HG03469 (cell line): ENCODE results near the gene RNF217.

Experiments
- ATAC-seq: cut with Tn5 transposase; IDR thresholded peaks from one replicate; pipeline ENCODE4 v1.9.1; 2021; ENCODE audit warnings: mild to moderate bottlenecking, moderate library complexity, moderate number of reproducible peaks; ENCODE audit not compliant: unreplicated experiment

RNF217 gene

DNA sequence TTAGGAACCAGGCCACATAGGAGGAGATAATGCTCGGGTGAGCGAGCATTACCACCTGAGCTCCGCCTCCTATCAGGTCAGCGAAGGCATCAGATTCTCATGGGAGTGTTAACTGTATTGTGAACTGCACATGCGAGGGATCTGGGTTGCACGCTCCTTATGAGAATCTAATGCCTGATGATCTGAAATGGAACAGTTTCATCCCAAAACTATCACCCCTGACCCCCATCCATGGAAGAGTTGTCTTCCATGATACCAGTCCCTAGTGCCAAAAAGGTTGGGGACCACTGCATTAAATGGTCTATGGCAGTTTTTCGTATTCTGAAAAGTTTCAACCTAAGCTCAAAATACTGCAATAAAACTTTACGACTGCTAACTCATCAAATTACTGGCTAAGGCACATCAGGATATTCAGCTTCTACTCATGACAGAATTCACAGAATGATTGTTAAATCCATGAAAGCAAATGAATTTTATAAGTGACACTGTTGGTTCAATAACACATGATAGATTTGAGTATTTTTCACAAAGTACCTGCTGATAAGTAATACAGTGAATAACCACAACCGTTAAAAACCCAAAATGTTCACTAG lies 25.9 kb downstream of the RNF217 start:
- ATAC-seq, result no peak

- ATAC-seq, result no peak
These were observed 27.1 kb downstream of the RNF217 start for GRCh38 chr6:124989136-124989983.

DNA sequence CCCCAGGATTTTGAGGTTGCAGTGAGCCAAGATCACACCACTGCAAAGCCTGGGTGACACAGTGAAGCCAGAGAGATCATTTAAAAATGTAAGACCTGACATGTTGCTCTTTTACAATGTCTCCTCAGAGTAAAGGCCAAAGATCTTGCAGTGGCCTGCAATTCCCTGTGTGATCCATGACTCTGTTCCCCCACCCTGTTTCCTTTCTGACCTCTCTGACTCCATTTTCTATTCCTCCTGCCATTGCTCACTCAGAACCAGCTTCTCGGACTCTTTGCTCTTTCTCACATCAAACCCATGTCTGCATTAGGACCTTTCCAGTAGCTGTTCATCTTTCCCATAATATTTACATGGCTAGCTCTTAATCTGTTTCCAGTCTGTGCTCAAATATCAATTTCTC lies 28.8 kb downstream of the RNF217 start:
- no peak for ATAC-seq

DNA sequence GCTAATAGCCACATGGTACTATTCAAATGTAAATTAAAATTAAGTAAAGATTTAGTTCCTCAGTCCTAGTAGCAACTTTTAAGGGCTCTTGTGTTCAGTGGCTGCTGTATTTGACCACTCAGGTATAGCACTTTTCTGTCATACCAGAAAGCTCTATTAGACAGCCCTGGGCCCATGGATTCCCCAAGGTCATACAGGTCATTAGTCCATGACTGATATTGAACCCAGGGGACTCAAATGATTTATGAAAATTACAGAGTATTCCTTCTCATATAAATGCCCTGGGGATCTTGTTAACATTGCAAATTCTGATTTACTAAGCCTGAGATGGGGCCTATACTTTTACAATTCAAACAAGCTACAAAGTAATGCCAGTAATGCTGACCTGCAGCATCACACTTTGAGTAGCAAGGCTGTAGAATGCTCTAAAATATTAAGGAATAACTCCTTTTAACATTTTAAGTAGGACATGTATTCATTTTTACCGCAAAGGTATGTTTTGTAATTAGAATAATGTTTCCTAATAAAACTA lies 29.6 kb downstream of the RNF217 start:
- ATAC-seq, result no peak

DNA sequence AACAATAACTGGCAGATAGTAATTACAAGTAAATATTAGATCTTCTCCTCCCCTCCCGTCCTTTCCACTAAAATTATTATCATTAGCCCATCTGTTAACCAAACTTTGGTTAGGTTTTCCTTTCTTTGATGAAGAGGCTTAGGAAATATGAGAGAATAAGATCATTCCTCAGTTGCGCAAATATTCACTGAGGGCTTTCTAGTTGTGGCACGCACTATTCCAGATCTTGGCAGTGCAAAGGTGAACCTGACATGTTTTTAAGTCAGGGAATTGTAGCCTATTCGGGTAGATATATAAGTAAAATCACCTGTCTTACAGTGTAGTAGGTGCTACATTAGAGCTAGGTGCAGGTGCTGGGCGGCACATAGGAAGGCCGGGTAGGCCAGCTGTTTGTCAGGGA lies 31.1 kb downstream of the RNF217 start:
- no peak for ATAC-seq

GRCh38 chr6:124994648-124995047 lies 32.4 kb downstream of the RNF217 start:
- ATAC-seq, result no peak

DNA sequence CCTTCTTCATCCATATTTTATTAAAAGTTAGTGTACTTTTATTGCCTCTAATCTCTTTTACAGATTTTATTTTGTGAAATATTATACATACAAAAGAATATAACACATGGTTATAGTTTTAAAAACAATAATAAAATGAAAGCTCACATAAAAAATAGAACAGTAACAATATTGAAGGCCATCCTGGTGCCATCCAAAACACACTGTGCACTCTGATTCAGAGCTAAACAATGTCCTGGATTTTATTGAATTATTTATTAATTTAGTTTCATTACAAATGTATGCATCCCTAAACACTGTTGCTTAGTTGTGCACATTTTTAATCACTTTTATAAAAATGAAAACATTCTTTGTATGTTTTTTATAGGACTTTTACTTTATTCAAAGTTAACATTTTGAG lies 32.9 kb downstream of the RNF217 start:
- ATAC-seq, result no peak

- no peak for ATAC-seq
These were observed 33.5 kb downstream of the RNF217 start for GRCh38 chr6:124995645-124996325.

DNA sequence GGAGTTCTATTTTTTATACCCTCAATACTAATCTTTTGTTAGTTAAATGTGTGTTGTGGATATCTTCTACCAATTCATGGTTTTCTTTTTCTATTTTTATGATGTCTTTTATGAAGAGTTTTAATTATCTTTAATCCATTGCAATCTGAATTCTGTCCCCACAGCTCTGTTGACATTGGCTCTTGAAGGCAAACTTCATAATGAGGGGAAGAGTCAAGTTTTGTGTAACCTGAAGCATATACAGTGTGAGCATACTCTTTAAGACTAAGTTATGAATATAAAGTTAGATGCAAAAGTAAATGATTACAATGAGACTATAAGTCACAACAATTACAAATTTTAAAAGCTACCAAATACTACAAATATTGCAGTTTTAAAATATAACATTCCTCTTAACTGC lies 34.2 kb downstream of the RNF217 start:
- ATAC-seq, result no peak

GRCh38 chr6:124997196-124997875 lies 35.1 kb downstream of the RNF217 start:
- ATAC-seq, result no peak

- no peak for ATAC-seq
These were observed 37.0 kb downstream of the RNF217 start for GRCh38 chr6:124999105-124999764.

- ATAC-seq, result no peak
These were observed 39.6 kb downstream of the RNF217 start for GRCh38 chr6:125001684-125002405.

DNA sequence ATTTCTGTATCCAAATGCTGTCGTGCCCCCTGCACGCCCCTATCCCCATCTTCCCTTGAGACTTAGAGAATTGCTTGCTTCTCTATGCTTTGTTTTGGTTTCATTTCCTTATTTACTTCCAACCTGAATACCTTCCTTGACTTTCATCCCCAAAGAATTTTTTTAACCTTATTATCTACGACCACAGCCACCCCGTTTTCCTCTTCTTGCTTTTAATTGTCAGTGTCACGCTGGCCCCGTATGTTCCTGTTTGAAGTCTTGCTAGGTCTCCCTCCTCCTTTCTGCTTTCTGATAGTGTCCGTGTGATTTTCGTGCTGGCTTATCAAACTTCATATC lies 40.1 kb downstream of the RNF217 start:
- ATAC-seq, result no peak

- no peak for ATAC-seq
These were observed 40.8 kb downstream of the RNF217 start for GRCh38 chr6:125003070-125003469.

DNA sequence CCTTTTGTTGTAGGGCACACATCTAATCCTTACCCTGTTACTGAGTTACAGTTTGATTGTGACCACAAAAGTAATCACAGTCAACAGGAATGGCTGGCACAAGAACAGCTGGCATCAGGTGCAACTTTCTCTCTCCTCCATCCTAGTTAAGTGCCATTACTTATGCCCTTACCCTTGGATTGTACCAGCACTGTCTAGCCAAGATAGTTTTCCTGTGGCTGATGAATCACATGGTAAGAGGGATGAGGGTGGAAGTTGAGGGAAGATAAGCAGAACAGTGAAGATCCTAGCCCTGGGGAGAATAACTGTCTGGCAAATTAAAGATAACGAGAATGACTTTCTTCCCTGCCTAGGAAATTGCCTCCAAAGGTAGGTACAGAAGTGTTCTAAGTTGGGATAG lies 42.0 kb downstream of the RNF217 start:
- no peak for ATAC-seq

DNA sequence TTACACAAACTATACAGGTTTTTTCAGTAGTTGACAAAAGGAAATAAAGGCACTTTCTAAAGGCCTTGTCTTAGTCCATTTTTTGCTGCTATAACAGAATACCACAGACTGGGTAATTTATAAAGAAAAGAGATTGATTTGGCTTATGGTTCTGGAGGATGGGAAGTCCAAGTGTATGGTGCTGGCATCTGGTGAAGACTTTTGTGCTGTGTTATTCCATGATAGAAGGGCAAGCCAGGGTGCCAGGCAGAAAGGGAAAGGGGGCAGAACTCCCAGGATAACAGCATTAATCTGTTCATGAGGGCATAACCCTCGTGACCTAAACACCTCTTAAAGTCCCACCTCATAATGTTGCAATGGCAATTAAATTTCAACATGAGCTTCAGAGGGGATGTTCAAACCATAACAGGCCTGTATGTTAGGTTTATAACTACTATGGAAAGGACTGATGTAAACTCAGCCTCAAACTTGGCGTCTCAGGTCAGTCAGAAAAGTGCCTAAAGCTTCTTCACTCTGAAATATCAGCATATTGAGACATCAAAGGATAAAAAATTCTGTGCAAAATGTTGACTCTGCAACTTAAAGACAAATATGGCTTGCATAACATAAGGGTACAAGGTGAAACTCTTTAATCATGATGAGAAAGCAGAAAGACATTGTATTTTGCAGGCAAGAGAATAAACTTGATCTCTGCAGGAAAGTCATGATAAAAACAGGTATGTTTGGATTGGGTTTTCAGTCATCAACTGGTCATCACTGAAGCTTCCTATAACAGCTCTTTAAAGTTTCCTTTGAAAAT lies 42.8 kb downstream of the RNF217 start:
- ATAC-seq, result no peak

GRCh38 chr6:125008261-125008703 lies 46.0 kb downstream of the RNF217 start:
- no peak for ATAC-seq

DNA sequence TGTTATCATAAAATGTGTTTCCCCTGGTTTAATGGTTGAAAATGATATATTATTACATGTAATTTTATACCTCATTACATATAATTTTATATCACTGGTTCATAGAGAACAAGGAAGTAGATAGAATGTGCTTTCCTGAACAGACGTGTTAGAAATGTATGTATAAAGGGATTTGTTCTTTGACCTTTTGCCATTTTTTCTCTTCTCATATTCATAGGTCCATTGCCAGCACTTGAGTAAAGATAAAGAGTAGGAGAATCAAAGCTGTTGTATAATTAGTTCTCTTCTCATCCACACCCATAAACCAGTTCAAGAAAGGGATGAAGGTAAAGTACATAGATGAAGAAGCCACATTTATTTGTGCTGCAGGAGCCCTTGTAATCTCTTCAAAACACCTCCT lies 46.7 kb downstream of the RNF217 start:
- ATAC-seq, result no peak

- ATAC-seq, result no peak
These were observed 47.3 kb downstream of the RNF217 start for GRCh38 chr6:125009578-125009977.
